ENCODE results near the gene ATF6B. TPM values are rescaled to one million over a fixed set of nuclear protein-coding genes. Genes with fewer than 3 reads are reported as not detected.

Gene ATF6B
- total and polyA plus RNA-seq, 8 donors, result 20.9 to 718 (median 54.2) TPM

DNA sequence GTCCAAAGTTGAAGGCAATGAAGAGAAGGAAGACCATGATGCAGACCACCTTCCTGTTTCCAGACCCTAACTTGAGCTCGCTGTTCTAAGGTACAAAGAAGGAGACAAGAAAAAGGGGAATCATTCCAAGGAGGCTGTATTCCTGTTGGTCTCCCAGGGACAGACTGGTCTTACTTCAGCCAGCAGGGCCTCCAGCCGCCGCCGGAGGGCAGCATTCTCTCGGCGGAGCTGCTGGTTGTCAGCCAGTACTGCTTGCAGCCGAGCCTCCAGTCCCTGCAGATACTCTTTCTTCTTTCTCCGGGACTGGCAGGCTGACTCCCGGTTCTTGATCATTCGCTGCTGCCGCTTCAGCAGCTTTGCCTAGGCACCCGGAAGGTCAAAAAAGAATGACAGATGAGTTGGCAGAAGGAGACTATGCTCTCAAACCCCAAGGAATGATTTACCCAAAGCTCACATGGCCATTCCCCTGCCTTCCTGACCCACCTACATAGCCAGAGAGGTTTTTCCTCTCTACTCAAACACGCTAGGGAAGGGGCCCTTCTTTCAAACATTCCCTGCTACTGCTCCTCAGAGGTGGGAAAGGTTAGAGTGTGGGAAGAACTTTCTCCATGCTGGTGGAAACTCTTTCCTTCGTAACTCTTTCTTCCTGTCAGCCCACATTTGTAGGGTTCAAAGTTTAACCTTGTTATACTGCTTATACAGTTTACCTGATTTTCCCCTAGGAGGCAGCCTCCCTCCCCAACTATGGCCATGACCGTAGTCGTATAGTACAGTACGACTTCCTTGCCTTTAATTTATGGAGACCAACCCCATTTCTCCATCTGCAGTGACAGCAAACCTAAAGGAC lies 9.0 kb downstream of the ATF6B start:
- intact Hi-C loops (cut with DNase I; ENCODE audit: low total_unique reads), result loop anchor here (5.0 kb wide), 1 partner anchor 33 kb away; the partner anchor contains the start of genes PPT2 and PRRT1
- Histone ChIP-seq H3K4me1 (peaks cover 11 to 39% (median 21%) of the 10 kb centered on the region in 4 donors), H3K9me3 (no peaks in the 10 kb centered on the region), H3K27me3 (no peaks in the 10 kb centered on the region), H3K27ac (peak overlapping the region; percentile 15 to 72 (median 50)), H3K4me3 (no peak overlapping the region), H3K36me3 (peaks cover 61 to 95% (median 89%) of the 10 kb centered on the region in 4 donors)
- peak; percentile 90 to 96 for DNase-seq
- no peak for TF ChIP-seq POLR2A (IDR thresholded peaks at IDR 0.05)
- TF ChIP-seq EP300 (IDR thresholded peaks at IDR 0.05), result no peak
- TF ChIP-seq POLR2AphosphoS5 (IDR thresholded peaks at IDR 0.05), result peak in 2 of 3 donors; percentile 10 to 77
- TF ChIP-seq, protein P1, sequence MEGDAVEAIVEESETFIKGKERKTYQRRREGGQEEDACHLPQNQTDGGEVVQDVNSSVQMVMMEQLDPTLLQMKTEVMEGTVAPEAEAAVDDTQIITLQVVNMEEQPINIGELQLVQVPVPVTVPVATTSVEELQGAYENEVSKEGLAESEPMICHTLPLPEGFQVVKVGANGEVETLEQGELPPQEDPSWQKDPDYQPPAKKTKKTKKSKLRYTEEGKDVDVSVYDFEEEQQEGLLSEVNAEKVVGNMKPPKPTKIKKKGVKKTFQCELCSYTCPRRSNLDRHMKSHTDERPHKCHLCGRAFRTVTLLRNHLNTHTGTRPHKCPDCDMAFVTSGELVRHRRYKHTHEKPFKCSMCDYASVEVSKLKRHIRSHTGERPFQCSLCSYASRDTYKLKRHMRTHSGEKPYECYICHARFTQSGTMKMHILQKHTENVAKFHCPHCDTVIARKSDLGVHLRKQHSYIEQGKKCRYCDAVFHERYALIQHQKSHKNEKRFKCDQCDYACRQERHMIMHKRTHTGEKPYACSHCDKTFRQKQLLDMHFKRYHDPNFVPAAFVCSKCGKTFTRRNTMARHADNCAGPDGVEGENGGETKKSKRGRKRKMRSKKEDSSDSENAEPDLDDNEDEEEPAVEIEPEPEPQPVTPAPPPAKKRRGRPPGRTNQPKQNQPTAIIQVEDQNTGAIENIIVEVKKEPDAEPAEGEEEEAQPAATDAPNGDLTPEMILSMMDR (IDR thresholded peaks at IDR 0.05), result peak in 6 of 7 experiments; percentile 49 to 95 (median 88)
- 12 to 17% (median 14%) methylated on average over 17 of the region's 17 CpGs for WGBS, 5 donors

DNA sequence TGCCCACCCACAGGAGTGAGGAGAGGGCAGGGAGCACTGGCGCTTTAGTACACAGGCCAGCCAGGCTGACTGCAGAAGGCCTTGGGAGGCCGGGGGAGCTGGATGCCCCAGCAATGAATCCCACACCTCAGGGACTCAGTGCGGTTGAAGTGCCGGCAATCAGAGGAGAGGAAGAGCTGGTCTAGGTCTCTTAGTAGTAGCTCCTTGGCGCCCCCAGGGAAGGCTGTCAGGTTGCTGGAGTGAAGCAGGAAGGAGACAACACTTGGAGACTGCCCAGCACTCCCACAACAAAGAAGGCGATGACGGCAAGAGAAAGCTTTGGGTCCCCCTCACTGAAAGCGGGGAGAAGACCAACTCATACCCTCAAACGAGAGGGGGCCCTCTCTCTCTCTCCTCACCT lies 10.6 kb downstream of the ATF6B start:
- H3K9me3 ChIP-seq, result no peaks in the 10 kb centered on the region
- peaks cover 14 to 44% (median 24%) of the 10 kb centered on the region in 4 donors for H3K4me1 ChIP-seq
- TF ChIP-seq EP300 (IDR thresholded peaks at IDR 0.05) (no peak), POLR2A (IDR thresholded peaks at IDR 0.05) (no peak), POLR2AphosphoS5 (IDR thresholded peaks at IDR 0.05) (no peak)
- TF ChIP-seq, protein P1 (IDR thresholded peaks at IDR 0.05), result no peak
- peak overlapping the region in 1 of 5 donors; percentile 6 for H3K27ac ChIP-seq
- peaks cover 53 to 81% (median 74%) of the 10 kb centered on the region in 4 donors for H3K36me3 ChIP-seq
- no peaks in the 10 kb centered on the region for H3K27me3 ChIP-seq
- H3K4me3 ChIP-seq, result no peak overlapping the region
- intact Hi-C loops (cut with DNase I; ENCODE audit: low total_unique reads), result loop anchor here (5.0 kb wide), 1 partner anchor 35 kb away; the partner anchor contains the start of genes PPT2 and PRRT1
- no peak for DNase-seq
- WGBS, 5 donors, result 83 to 93% (median 91%) methylated on average over 9 of the region's 9 CpGs

DNA sequence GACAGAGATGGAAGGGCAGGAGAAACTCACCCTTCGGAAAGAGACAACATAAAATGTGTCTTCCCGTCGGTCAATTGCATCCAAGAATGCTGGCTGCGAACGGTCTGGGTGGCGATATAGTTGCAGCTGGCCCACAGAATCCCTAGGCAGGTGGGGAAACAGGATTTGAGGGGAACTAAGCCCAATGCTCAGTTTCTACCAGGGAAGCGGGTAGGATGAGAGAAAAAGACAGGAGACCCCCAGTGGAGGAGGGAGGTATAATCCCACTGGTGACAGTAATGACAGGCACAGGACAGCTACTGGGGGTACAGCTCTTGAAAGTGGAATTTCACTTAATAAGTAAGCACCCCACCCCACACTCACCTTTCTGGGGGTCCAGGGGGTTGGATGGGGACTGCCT lies 11.4 kb downstream of the ATF6B start:
- intact Hi-C loops (cut with DNase I; ENCODE audit: low total_unique reads), result loop anchor here (5.0 kb wide), 1 partner anchor 36 kb away; the partner anchor contains the start of genes PPT2 and PRRT1
- Histone ChIP-seq H3K9me3 (no peaks in the 10 kb centered on the region), H3K27me3 (no peaks in the 10 kb centered on the region), H3K4me3 (no peak overlapping the region), H3K27ac (peak overlapping the region in 2 of 5 donors; percentile 6 to 17), H3K4me1 (peaks cover 17 to 52% (median 29%) of the 10 kb centered on the region in 4 donors), H3K36me3 (peaks cover 49 to 73% (median 68%) of the 10 kb centered on the region in 4 donors)
- TF ChIP-seq EP300 (IDR thresholded peaks at IDR 0.05) (no peak), POLR2AphosphoS5 (IDR thresholded peaks at IDR 0.05) (no peak), POLR2A (IDR thresholded peaks at IDR 0.05) (no peak)
- TF ChIP-seq, protein P1 (IDR thresholded peaks at IDR 0.05), result peak in 2 of 7 experiments; percentile 19 to 21
- WGBS, 5 donors, result 87 to 93% (median 88%) methylated on average over 7 of the region's 7 CpGs
- DNase-seq, result no peak

DNA sequence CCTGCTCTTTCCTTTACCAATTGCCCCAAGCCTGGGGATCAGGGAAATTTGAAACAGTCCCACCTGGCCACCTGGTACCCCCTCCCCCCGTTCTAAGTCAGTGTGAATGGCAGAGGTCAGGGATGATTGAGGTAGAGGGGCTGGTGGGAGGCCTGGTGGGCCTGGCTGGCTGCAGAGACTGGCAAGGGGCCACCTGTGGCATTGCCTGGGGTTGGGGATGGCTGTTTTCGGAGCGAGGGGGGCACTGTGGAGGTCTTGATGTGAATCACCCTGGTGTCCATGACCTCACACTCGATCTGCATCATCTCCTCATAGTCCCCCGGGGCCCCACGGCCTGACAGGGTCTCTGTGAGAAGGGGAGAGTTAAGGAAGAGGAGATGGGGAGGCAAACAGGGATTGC lies 12.4 kb downstream of the ATF6B start:
- Histone ChIP-seq H3K27me3 (no peaks in the 10 kb centered on the region), H3K4me1 (peaks cover 25 to 62% (median 40%) of the 10 kb centered on the region in 4 donors), H3K9me3 (no peaks in the 10 kb centered on the region), H3K36me3 (peaks cover 39 to 62% (median 57%) of the 10 kb centered on the region in 4 donors), H3K27ac (peak overlapping the region in 3 of 5 donors; percentile 7 to 85 (median 75)), H3K4me3 (no peak overlapping the region)
- TF ChIP-seq POLR2AphosphoS5 (IDR thresholded peaks at IDR 0.05), result no peak
- TF ChIP-seq, protein P1 (IDR thresholded peaks at IDR 0.05), result no peak
- no peak for TF ChIP-seq EP300 (IDR thresholded peaks at IDR 0.05)
- TF ChIP-seq POLR2A (IDR thresholded peaks at IDR 0.05), result no peak
- DNase-seq, result no peak
- intact Hi-C loops (cut with DNase I; ENCODE audit: low total_unique reads), result loop anchor here (5.0 kb wide), 1 partner anchor 37 kb away; the partner anchor contains the start of genes PPT2 and PRRT1
- 84 to 89% (median 86%) methylated on average over 6 of the region's 6 CpGs for WGBS, 5 donors

Measured in stomach (tissue), 9 donors.